A549 (cell line): ENCODE measurements around the gene ANO3. TPM values are rescaled to one million over a fixed set of nuclear protein-coding genes. Genes with fewer than 3 reads are reported as not detected.

Experiments used
- ATAC-seq, 2 experiments: fragments of 200-7000 bp in 1 of 2; fragments of >200 bp in 1 of 2; cut with Nextera tagmentation in 1 of 2; cut with Tn5 transposase in 1 of 2; 3 replicates each; pipeline versions ENCODE4 v1.8.0 to v1.9.1; 2018 to 2020; ENCODE audit warnings: mild to moderate bottlenecking in 1 of 2, moderate library complexity in 1 of 2
- CTCF ChIA-PET: fragments of 300-600 bp; sonication (Branson Sonifier 250); formaldehyde crosslinking; extraction: SDS; loops from one replicate; lab custom pipeline; 2021; ENCODE audit warnings: antibody characterized with exemption, inconsistent platforms; lab: Yijun Ruan, JAX
- POLR2A ChIA-PET: fragments of 350-600 bp; formaldehyde crosslinking; extraction: SDS; loops from one replicate; lab custom pipeline; 2021; ENCODE audit warnings: antibody characterized with exemption, inconsistent platforms; lab: Yijun Ruan, JAX
- DNase-seq, 2 experiments: peaks; one replicate each; pipeline versions ENCODE4 v3.0.0 to v3.0.0-alpha.2; 2011 to 2016; ENCODE audit warnings: low read depth in 1 of 2, low spot score in 1 of 2
- FAIRE-seq: peaks from 2 replicates; lab custom pipeline; 2011; peaks lifted over from hg19 to GRCh38; lab: Jason Lieb, UNC
- H3K27ac ChIP-seq, 2 experiments: fragments of >200 bp; sonication (Bioruptor Twin); formaldehyde crosslinking; 3 replicates each; pipeline ENCODE4 v1.5.1; 2016 to 2017
- H3K4me1 ChIP-seq: fragments of >200 bp; sonication (Bioruptor Twin); formaldehyde crosslinking; 3 replicates; pipeline ENCODE4 v1.6.1; 2016
- H3K4me2 ChIP-seq: fragments of >200 bp; sonication (Bioruptor Twin); formaldehyde crosslinking; 3 replicates; pipeline ENCODE4 v1.6.1; 2016
- H3K4me3 ChIP-seq: fragments of >200 bp; sonication (Bioruptor Twin); formaldehyde crosslinking; 3 replicates; pipeline ENCODE4 v1.5.1; 2016
- H3K9me3 ChIP-seq: fragments of >200 bp; sonication (Bioruptor Twin); formaldehyde crosslinking; 3 replicates; pipeline ENCODE4 v1.6.1; 2016
- CBX8 ChIP-seq: fragments of 200-600 bp; sonication (generic); IDR thresholded peaks from 2 replicates; pipeline ENCODE4 v1.6.1; 2016
- CHD4 ChIP-seq: fragments of 200-600 bp; sonication (generic); IDR thresholded peaks from 2 replicates; pipeline ENCODE4 v1.6.1; 2016; ENCODE audit warnings: antibody characterized with exemption, mild to moderate bottlenecking, borderline replicate concordance
- EHMT2 ChIP-seq: fragments of 200-600 bp; sonication (generic); IDR thresholded peaks from 2 replicates; pipeline ENCODE4 v1.6.1; 2016; ENCODE audit warnings: antibody characterized with exemption, low read depth, mild to moderate bottlenecking, moderate library complexity
- EP300 ChIP-seq, 2 experiments: fragments of >200 bp; sonication (Bioruptor Twin); formaldehyde crosslinking; IDR thresholded peaks; 2 replicates in 1 of 2; 3 replicates in 1 of 2; pipeline ENCODE4 v1.6.1; 2016 to 2017
- FOSL2 ChIP-seq, 2 experiments: fragments of 450-650 bp in 1 of 2; fragments of >200 bp in 1 of 2; sonication (Bioruptor Twin) in 1 of 2; formaldehyde crosslinking; IDR thresholded peaks; 2 replicates each; pipeline versions ENCODE4 v1.5.0 to v1.6.1; 2016 to 2020; ENCODE audit warnings: mild to moderate bottlenecking in 1 of 2, moderate library complexity in 1 of 2
- FOXS1 ChIP-seq: fragments of 250-450 bp; sonication (Bioruptor Pico); IDR thresholded peaks from 2 replicates; pipeline ENCODE4 v1.5.0; 2020; ENCODE audit warnings: mild to moderate bottlenecking, moderate library complexity
- HOXB13 ChIP-seq: fragments of 250-450 bp; sonication (Bioruptor Pico); IDR thresholded peaks from 2 replicates; pipeline ENCODE4 v1.5.0; 2020; ENCODE audit warnings: low read depth, mild to moderate bottlenecking, moderate library complexity
- HOXB5 ChIP-seq: fragments of 250-450 bp; sonication (Bioruptor Pico); IDR thresholded peaks from 2 replicates; pipeline ENCODE4 v1.5.0; 2020; ENCODE audit warnings: mild to moderate bottlenecking, moderate library complexity
- JUN ChIP-seq, 2 experiments: fragments of >200 bp; sonication (Bioruptor Twin); formaldehyde crosslinking; IDR thresholded peaks; 2 replicates in 1 of 2; 3 replicates in 1 of 2; pipeline ENCODE4 v1.6.1; 2016 to 2017
- JUNB ChIP-seq: fragments of >200 bp; sonication (Bioruptor Twin); formaldehyde crosslinking; IDR thresholded peaks from 2 replicates; pipeline ENCODE4 v1.6.1; 2016
- MYC ChIP-seq: IDR thresholded peaks from 2 replicates; pipeline ENCODE4 v1.6.1; 2012; ENCODE audit warnings: mild to moderate bottlenecking, inconsistent platforms, low read length, improper control_type of control experiment, borderline replicate concordance
- PHF8 ChIP-seq: fragments of 200-600 bp; sonication (generic); IDR thresholded peaks from 2 replicates; pipeline ENCODE4 v1.6.1; 2016; ENCODE audit warnings: low read depth, mild to moderate bottlenecking, antibody characterized with exemption, moderate library complexity, borderline replicate concordance
- POLR2A ChIP-seq: IDR thresholded peaks from 2 replicates; pipeline ENCODE4 v1.6.1; 2012; ENCODE audit warnings: mild to moderate bottlenecking, low read length
- POLR2AphosphoS2 ChIP-seq: conservative IDR thresholded peaks from 2 replicates; pipeline ENCODE4 v1.6.1; 2012; ENCODE audit warnings: low read length, improper control_type of control experiment, inconsistent platforms
- RFX5 ChIP-seq: fragments of 450-650 bp; IDR thresholded peaks from 2 replicates; pipeline ENCODE4 v1.7.1; 2014; ENCODE audit warnings: antibody characterized with exemption, mild to moderate bottlenecking, moderate library complexity
- SREBF2 ChIP-seq: fragments of 450-650 bp; IDR thresholded peaks from 2 replicates; pipeline ENCODE4 v1.6.1; 2014; ENCODE audit warnings: mild to moderate bottlenecking, moderate library complexity
- TFCP2L1 ChIP-seq: fragments of 250-450 bp; sonication (Bioruptor Pico); IDR thresholded peaks from 2 replicates; pipeline ENCODE4 v1.5.0; 2021; ENCODE audit warnings: mild to moderate bottlenecking
- TP53 ChIP-seq: fragments of 250-450 bp; sonication (Bioruptor Pico); IDR thresholded peaks from 2 replicates; pipeline ENCODE4 v1.5.0; 2021; ENCODE audit warnings: mild to moderate bottlenecking, moderate library complexity
- ZFP36 ChIP-seq: fragments of 450-650 bp; IDR thresholded peaks from 2 replicates; pipeline ENCODE4 v1.6.1; 2014; ENCODE audit warnings: borderline replicate concordance; ENCODE audit not compliant: partially characterized antibody
- ZNF302 ChIP-seq: fragments of 250-450 bp; sonication (Bioruptor Pico); IDR thresholded peaks from 2 replicates; pipeline ENCODE4 v1.9.0; 2021; ENCODE audit warnings: inconsistent platforms, mild to moderate bottlenecking, moderate library complexity
- WGBS: methylation state at CpG from one replicate; pipeline ENCODE4 v1.1.6; 2017; ENCODE audit errors: missing lambda C conversion rate; 5-methylcytosine and 5-hydroxymethylcytosine counted together
- polyA plus RNA-seq, 4 experiments: library from polyadenylated mRNA; depleted of rRNA in 3 of 4; stranded (reverse); fragments of >200 nt; fragmentation: RNase III in 1 of 4; extraction: RNeasy Plus Mini Kit Qiagen cat#74134 plus additional on column Dnase treatment in 1 of 4; gene quantifications; 2 replicates in 3 of 4; 3 replicates in 1 of 4; pipeline ENCODE4 v1.2.3, GENCODE V29; 2011 to 2017
- TF ChIP-seq, protein P1 (sequence below): fragments of >200 bp; sonication (Bioruptor Twin); formaldehyde crosslinking; IDR thresholded peaks from 3 replicates; pipeline ENCODE4 v1.6.1; 2016
- TF ChIP-seq, protein P2 (sequence below): fragments of >200 bp; sonication (Bioruptor Twin); formaldehyde crosslinking; IDR thresholded peaks from 2 replicates; pipeline ENCODE4 v1.6.1; 2016
- TF ChIP-seq, protein P3 (sequence below): fragments of 200-600 bp; sonication (generic); IDR thresholded peaks from 2 replicates; pipeline ENCODE4 v1.6.1; 2016; ENCODE audit warnings: antibody characterized with exemption, mild to moderate bottlenecking, moderate library complexity
- TF ChIP-seq, protein P4 (sequence below): fragments of >200 bp; sonication (Bioruptor Twin); formaldehyde crosslinking; IDR thresholded peaks from 3 replicates; pipeline ENCODE4 v1.5.1; 2016

The ANO3 gene
- polyA plus RNA-seq, 2 of the 4 experiments (the other 2 are of a cell fraction): not detected

DNA sequence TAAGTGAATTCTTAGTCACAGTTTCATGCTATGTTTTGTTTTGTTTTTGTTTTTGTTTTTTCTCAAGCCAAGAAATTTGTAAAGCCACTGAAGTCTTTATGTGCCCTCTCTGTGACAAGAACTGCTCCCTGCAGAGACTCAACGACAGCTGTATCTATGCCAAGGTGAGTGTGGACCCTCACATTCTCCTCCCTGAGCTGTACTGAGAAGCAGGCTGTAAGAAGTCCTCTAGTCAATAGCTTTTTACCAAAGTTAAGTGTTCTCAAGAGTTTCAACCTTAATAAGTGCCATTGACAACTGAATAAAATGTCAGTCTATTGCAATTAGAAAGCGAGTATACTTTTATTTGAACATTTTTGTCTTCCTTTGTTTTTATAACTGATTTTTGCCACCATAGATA lies 221.3 kb downstream of the ANO3 start:
- H3K4me1 ChIP-seq: no peaks in the 10 kb centered on the region

DNA sequence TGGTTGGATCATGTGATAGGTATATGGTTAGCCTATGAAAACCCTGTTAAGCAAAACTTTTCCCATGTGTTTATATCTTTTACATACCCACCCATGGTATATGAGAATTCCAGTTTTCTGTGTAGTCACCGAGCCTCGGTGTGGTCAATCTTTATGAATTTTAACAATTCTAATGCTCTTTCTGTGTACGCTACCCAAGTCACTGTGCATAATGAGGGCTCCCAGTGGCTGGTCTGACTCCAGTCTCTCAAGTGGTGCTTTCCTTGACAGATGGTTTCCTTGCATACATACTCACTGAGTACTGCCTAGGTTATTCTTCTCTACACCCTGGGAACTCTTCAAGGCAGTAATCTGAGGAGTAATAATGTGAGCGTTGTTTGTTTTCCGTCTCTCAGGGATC lies 222.5 kb downstream of the ANO3 start:
- ChIA-PET POLR2A (no interaction called here), CTCF (no interaction called here)
- no peaks in the 10 kb centered on the region for H3K4me1 ChIP-seq
- DNase-seq: no peak
- H3K27ac ChIP-seq: no peak overlapping the region
- WGBS: 36% methylated on average over 5 of the region's 5 CpGs
- H3K9me3 ChIP-seq: no peaks in the 10 kb centered on the region
- ATAC-seq: no peak
- no peak for TF ChIP-seq FOXS1 (CRISPR knock-in tag)
- no peak for TF ChIP-seq TP53
- no peak for TF ChIP-seq CHD4
- TF ChIP-seq FOSL2 (IDR thresholded peaks at IDR 0.05): no peak
- TF ChIP-seq FOSL2 (CRISPR knock-in tag; IDR thresholded peaks at IDR 0.05): no peak
- no peak for TF ChIP-seq MYC
- no peak for TF ChIP-seq SREBF2
- TF ChIP-seq ZNF302 (CRISPR knock-in tag): no peak
- TF ChIP-seq HOXB13 (CRISPR knock-in tag): no peak
- TF ChIP-seq EP300 (IDR thresholded peaks at IDR 0.05): no peak
- no peak for TF ChIP-seq JUNB
- TF ChIP-seq, all 56 proteins: peak for 0
- H3K4me2 ChIP-seq: no peak overlapping the region
- H3K4me3 ChIP-seq: no peak overlapping the region
- FAIRE-seq: no peak

More for the DNA sequence above, 221.3 kb downstream of the ANO3 start:
- no peak for DNase-seq
- TF ChIP-seq, protein P1, sequence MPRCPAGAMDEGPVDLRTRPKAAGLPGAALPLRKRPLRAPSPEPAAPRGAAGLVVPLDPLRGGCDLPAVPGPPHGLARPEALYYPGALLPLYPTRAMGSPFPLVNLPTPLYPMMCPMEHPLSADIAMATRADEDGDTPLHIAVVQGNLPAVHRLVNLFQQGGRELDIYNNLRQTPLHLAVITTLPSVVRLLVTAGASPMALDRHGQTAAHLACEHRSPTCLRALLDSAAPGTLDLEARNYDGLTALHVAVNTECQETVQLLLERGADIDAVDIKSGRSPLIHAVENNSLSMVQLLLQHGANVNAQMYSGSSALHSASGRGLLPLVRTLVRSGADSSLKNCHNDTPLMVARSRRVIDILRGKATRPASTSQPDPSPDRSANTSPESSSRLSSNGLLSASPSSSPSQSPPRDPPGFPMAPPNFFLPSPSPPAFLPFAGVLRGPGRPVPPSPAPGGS: no peak
- no peak for TF ChIP-seq ZFP36
- TF ChIP-seq RFX5: no peak
- no peak for TF ChIP-seq CHD4
- TF ChIP-seq, protein P2, sequence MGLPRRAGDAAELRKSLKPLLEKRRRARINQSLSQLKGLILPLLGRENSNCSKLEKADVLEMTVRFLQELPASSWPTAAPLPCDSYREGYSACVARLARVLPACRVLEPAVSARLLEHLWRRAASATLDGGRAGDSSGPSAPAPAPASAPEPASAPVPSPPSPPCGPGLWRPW: no peak
- no peak for TF ChIP-seq TP53
- no peak for TF ChIP-seq CBX8
- no peak for TF ChIP-seq PHF8
- no peak for TF ChIP-seq JUN (IDR thresholded peaks at IDR 0.05)
- no peak for TF ChIP-seq HOXB5 (CRISPR knock-in tag)
- TF ChIP-seq, protein P3, sequence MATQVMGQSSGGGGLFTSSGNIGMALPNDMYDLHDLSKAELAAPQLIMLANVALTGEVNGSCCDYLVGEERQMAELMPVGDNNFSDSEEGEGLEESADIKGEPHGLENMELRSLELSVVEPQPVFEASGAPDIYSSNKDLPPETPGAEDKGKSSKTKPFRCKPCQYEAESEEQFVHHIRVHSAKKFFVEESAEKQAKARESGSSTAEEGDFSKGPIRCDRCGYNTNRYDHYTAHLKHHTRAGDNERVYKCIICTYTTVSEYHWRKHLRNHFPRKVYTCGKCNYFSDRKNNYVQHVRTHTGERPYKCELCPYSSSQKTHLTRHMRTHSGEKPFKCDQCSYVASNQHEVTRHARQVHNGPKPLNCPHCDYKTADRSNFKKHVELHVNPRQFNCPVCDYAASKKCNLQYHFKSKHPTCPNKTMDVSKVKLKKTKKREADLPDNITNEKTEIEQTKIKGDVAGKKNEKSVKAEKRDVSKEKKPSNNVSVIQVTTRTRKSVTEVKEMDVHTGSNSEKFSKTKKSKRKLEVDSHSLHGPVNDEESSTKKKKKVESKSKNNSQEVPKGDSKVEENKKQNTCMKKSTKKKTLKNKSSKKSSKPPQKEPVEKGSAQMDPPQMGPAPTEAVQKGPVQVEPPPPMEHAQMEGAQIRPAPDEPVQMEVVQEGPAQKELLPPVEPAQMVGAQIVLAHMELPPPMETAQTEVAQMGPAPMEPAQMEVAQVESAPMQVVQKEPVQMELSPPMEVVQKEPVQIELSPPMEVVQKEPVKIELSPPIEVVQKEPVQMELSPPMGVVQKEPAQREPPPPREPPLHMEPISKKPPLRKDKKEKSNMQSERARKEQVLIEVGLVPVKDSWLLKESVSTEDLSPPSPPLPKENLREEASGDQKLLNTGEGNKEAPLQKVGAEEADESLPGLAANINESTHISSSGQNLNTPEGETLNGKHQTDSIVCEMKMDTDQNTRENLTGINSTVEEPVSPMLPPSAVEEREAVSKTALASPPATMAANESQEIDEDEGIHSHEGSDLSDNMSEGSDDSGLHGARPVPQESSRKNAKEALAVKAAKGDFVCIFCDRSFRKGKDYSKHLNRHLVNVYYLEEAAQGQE: no peak
- no peak for TF ChIP-seq POLR2AphosphoS2
- TF ChIP-seq JUNB: no peak
- TF ChIP-seq TFCP2L1 (CRISPR knock-in tag): no peak
- TF ChIP-seq ZNF302 (CRISPR knock-in tag): no peak
- TF ChIP-seq, protein P4, sequence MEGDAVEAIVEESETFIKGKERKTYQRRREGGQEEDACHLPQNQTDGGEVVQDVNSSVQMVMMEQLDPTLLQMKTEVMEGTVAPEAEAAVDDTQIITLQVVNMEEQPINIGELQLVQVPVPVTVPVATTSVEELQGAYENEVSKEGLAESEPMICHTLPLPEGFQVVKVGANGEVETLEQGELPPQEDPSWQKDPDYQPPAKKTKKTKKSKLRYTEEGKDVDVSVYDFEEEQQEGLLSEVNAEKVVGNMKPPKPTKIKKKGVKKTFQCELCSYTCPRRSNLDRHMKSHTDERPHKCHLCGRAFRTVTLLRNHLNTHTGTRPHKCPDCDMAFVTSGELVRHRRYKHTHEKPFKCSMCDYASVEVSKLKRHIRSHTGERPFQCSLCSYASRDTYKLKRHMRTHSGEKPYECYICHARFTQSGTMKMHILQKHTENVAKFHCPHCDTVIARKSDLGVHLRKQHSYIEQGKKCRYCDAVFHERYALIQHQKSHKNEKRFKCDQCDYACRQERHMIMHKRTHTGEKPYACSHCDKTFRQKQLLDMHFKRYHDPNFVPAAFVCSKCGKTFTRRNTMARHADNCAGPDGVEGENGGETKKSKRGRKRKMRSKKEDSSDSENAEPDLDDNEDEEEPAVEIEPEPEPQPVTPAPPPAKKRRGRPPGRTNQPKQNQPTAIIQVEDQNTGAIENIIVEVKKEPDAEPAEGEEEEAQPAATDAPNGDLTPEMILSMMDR: no peak
- TF ChIP-seq POLR2A: no peak
- TF ChIP-seq EHMT2: no peak
- TF ChIP-seq, all 56 proteins: peak for 0
- Histone ChIP-seq H3K4me2 (no peak overlapping the region), H3K27ac (no peak overlapping the region), H3K4me3 (no peak overlapping the region), H3K9me3 (no peaks in the 10 kb centered on the region)
- POLR2A ChIA-PET: no interaction called here
- FAIRE-seq: no peak
- WGBS: 18% methylated on average over 2 of the region's 2 CpGs
- CTCF ChIA-PET: no interaction called here
- ATAC-seq: no peak
